ENCODE data around the gene ZMPSTE24.

- TF ChIP-seq CTCF (IDR thresholded peaks at IDR 0.05) (no peak), EP300 (IDR thresholded peaks at IDR 0.05) (no peak), POLR2A (IDR thresholded peaks at IDR 0.05) (no peak), POLR2AphosphoS5 (IDR thresholded peaks at IDR 0.05) (no peak)
Observed at GRCh38 chr1:40310983-40311642, 53.1 kb downstream of the ZMPSTE24 start.
